Measurements from ENCODE around the gene FAF1. TPM values are rescaled to one million over a fixed set of nuclear protein-coding genes. Genes with fewer than 3 reads are reported as not detected.

Gene FAF1
- total RNA-seq, 1 donor from 2014 or later = 52.7 TPM

GRCh38 chr1:50634251-50634650 is 325.8 kb downstream of the FAF1 start:
- Histone ChIP-seq H3K4me3 (ENCODE audit: low read depth, low read length) (no peak overlapping the region), H3K27me3 (ENCODE audit: control insufficient read depth, insufficient read depth, low read length) (no peaks in the 10 kb centered on the region), H3K36me3 (ENCODE audit: control insufficient read depth, insufficient read depth, low read length) (no peaks in the 10 kb centered on the region)
- TF ChIP-seq, protein P1, sequence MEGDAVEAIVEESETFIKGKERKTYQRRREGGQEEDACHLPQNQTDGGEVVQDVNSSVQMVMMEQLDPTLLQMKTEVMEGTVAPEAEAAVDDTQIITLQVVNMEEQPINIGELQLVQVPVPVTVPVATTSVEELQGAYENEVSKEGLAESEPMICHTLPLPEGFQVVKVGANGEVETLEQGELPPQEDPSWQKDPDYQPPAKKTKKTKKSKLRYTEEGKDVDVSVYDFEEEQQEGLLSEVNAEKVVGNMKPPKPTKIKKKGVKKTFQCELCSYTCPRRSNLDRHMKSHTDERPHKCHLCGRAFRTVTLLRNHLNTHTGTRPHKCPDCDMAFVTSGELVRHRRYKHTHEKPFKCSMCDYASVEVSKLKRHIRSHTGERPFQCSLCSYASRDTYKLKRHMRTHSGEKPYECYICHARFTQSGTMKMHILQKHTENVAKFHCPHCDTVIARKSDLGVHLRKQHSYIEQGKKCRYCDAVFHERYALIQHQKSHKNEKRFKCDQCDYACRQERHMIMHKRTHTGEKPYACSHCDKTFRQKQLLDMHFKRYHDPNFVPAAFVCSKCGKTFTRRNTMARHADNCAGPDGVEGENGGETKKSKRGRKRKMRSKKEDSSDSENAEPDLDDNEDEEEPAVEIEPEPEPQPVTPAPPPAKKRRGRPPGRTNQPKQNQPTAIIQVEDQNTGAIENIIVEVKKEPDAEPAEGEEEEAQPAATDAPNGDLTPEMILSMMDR (IDR thresholded peaks at IDR 0.05; ENCODE audit: insufficient read depth, low read length, severe bottlenecking) = no peak
- DNase-seq (ENCODE audit: low read depth) = no peak
- FAIRE-seq = no peak

DNA sequence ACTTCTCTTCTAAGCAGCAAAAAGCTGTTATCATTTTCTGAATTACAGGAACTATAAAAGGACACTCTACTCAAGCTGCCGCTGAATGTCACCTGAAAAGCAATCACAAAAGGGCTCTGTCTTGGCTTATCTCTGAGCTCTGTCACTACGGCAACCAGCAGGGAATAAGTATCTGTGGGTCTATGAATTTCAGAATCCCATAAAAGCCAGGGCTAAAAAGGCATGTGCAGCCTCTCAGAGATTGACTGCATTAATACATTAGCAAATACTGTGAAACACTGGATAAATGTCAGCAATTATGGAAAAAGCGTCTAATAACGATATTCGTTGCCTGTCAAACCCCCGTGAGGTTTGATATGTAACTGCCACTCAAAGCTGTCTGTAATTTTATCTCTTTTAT is 326.6 kb downstream of the FAF1 start:
- no peaks in the 10 kb centered on the region for H3K36me3 ChIP-seq (ENCODE audit: control insufficient read depth, insufficient read depth, low read length)
- TF ChIP-seq, protein P1 (IDR thresholded peaks at IDR 0.05; ENCODE audit: insufficient read depth, low read length, severe bottlenecking) = no peak
- no peak overlapping the region for H3K4me3 ChIP-seq (ENCODE audit: low read depth, low read length)
- H3K27me3 ChIP-seq (ENCODE audit: control insufficient read depth, insufficient read depth, low read length) = no peaks in the 10 kb centered on the region
- FAIRE-seq (no peak), DNase-seq (ENCODE audit: low read depth) (no peak)

GRCh38 chr1:50631161-50631560 is 328.9 kb downstream of the FAF1 start:
- TF ChIP-seq, protein P1 (IDR thresholded peaks at IDR 0.05; ENCODE audit: insufficient read depth, low read length, severe bottlenecking) = no peak
- no peaks in the 10 kb centered on the region for H3K36me3 ChIP-seq (ENCODE audit: control insufficient read depth, insufficient read depth, low read length)
- FAIRE-seq (no peak), DNase-seq (ENCODE audit: low read depth) (no peak)
- H3K27me3 ChIP-seq (ENCODE audit: control insufficient read depth, insufficient read depth, low read length) = no peaks in the 10 kb centered on the region
- no peak overlapping the region for H3K4me3 ChIP-seq (ENCODE audit: low read depth, low read length)

DNA sequence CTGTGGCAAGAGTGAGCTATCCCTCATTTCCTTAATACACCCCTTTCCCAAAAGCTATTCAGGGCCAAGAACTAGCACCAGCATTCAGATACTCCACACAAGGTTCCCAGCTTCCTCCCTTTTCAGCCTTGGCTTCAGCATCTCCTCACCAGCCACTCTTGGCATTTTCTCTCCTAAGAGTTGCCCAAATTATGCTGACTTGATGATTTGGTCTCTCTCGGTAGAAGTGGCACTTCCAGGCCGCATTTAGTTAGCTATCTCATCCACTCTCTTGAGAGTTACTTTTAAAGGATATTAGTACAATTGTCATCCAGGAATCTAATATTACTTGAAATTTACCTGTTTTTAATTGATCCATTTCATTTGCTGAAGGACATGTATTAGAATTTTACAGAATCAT is 337.8 kb downstream of the FAF1 start:
- H3K36me3 ChIP-seq (ENCODE audit: control insufficient read depth, insufficient read depth, low read length) = no peaks in the 10 kb centered on the region
- no peak for FAIRE-seq
- DNase-seq (ENCODE audit: low read depth) = no peak
- no peak overlapping the region for H3K4me3 ChIP-seq (ENCODE audit: low read depth, low read length)
- H3K27me3 ChIP-seq (ENCODE audit: control insufficient read depth, insufficient read depth, low read length) = no peaks in the 10 kb centered on the region
- TF ChIP-seq, protein P1 (IDR thresholded peaks at IDR 0.05; ENCODE audit: insufficient read depth, low read length, severe bottlenecking) = no peak

GRCh38 chr1:50620680-50621329 is 339.3 kb downstream of the FAF1 start:
- H3K4me3 ChIP-seq (ENCODE audit: low read depth, low read length) = peak overlapping the region; percentile 24

More at GRCh38 chr1:50620680-50621329, 339.3 kb downstream of the FAF1 start:
- Histone ChIP-seq H3K36me3 (ENCODE audit: control insufficient read depth, insufficient read depth, low read length) (no peaks in the 10 kb centered on the region), H3K27me3 (ENCODE audit: control insufficient read depth, insufficient read depth, low read length) (no peaks in the 10 kb centered on the region)
- TF ChIP-seq, protein P1 (IDR thresholded peaks at IDR 0.05; ENCODE audit: insufficient read depth, low read length, severe bottlenecking) = peak; percentile 74
- FAIRE-seq (peak; percentile 95), DNase-seq (ENCODE audit: low read depth) (peak; percentile 95)

Data from bronchial epithelial cell (primary cell).